HepG2 (cell line): ENCODE data around the gene MRPL30. TPM values are rescaled to one million over a fixed set of nuclear protein-coding genes. Genes with fewer than 3 reads are reported as not detected.

Experiments used
- E2F2 ChIP-seq: sonication (generic); formaldehyde crosslinking; IDR thresholded peaks from 2 replicates; pipeline ENCODE4 v1.4.0; 2020; ENCODE audit warnings: missing genetic modification reagents, borderline replicate concordance
- FOXM1 ChIP-seq: sonication (generic); formaldehyde crosslinking; IDR thresholded peaks from 2 replicates; pipeline ENCODE4 v1.5.0; 2020; ENCODE audit warnings: missing genetic modification reagents
- KMT2B ChIP-seq: IDR thresholded peaks from 2 replicates; pipeline ENCODE4 v1.6.1; 2016; ENCODE audit warnings: missing genetic modification reagents, missing compliant biosample characterization
- MXI1 ChIP-seq: IDR thresholded peaks from 3 replicates; pipeline ENCODE4 v1.6.1; 2012; ENCODE audit warnings: low read depth, low read length, inconsistent platforms, borderline replicate concordance
- SATB2 ChIP-seq: sonication (generic); formaldehyde crosslinking; IDR thresholded peaks from 2 replicates; pipeline ENCODE4 v1.5.0; 2020; ENCODE audit warnings: missing genetic modification reagents
- ZBTB21 ChIP-seq: sonication (generic); formaldehyde crosslinking; IDR thresholded peaks from 2 replicates; pipeline ENCODE4 v1.4.0; 2020; ENCODE audit warnings: missing genetic modification reagents
- ZFP91 ChIP-seq: sonication (generic); formaldehyde crosslinking; IDR thresholded peaks from 2 replicates; pipeline ENCODE4 v1.9.0; 2022; ENCODE audit warnings: missing genetic modification reagents, mild to moderate bottlenecking, borderline replicate concordance
- ZMAT3 ChIP-seq: sonication (generic); formaldehyde crosslinking; conservative IDR thresholded peaks from 2 replicates; pipeline ENCODE4 v1.7.0; 2021; ENCODE audit warnings: missing genetic modification reagents
- ZNF317 ChIP-seq: sonication (generic); formaldehyde crosslinking; IDR thresholded peaks from 2 replicates; pipeline ENCODE4 v1.5.0; 2020; ENCODE audit warnings: mild to moderate bottlenecking, missing genetic modification reagents
- ZNF329 ChIP-seq: sonication (generic); formaldehyde crosslinking; IDR thresholded peaks from 2 replicates; pipeline ENCODE4 v1.9.0; 2021; ENCODE audit warnings: low read depth, mild to moderate bottlenecking, missing genetic modification reagents
- ZNF564 ChIP-seq: sonication (generic); formaldehyde crosslinking; IDR thresholded peaks from 2 replicates; pipeline ENCODE4 v1.8.1; 2023; ENCODE audit warnings: mild to moderate bottlenecking, missing genetic modification reagents
- ZSCAN31 ChIP-seq: sonication (generic); formaldehyde crosslinking; IDR thresholded peaks from 2 replicates; pipeline ENCODE4 v1.5.0; 2020; ENCODE audit warnings: low read depth, mild to moderate bottlenecking, missing genetic modification reagents
- polyA plus RNA-seq, 8 experiments: library from polyadenylated mRNA; depleted of rRNA in 3 of 8; stranded (reverse) in 7 of 8; unstranded in 1 of 8; fragments of >200 nt; fragmentation: Illumina TruSeq in 4 of 8; extraction: Trizol in 4 of 8; gene quantifications; 2 replicates each; pipeline versions ENCODE4 v1.2.1 to v1.2.3, GENCODE V29; 2011 to 2016; ENCODE audit warnings: low read depth in 4 of 8, missing spikeins in 1 of 8, mixed read lengths in 1 of 8; ENCODE audit not compliant: insufficient read depth in 1 of 8
- total RNA-seq, 5 experiments: library from RNA; depleted of rRNA; stranded (reverse); fragments of >200 nt; fragmentation: Illumina TruSeq; extraction: Trizol; gene quantifications; 2 replicates each; pipeline ENCODE4 v1.2.3, GENCODE V29; 2016; ENCODE audit warnings: low read depth in 1 of 5
- TF ChIP-seq, protein P1 (sequence below): sonication (generic); formaldehyde crosslinking; IDR thresholded peaks from 2 replicates; pipeline ENCODE4 v1.8.0; 2022; ENCODE audit warnings: mild to moderate bottlenecking, missing genetic modification reagents, moderate library complexity
- TF ChIP-seq, protein P2 (sequence below): sonication (generic); formaldehyde crosslinking; IDR thresholded peaks from 2 replicates; pipeline ENCODE4 v1.4.0; 2020; ENCODE audit warnings: mild to moderate bottlenecking, missing genetic modification reagents

MRPL30 gene
- total and polyA plus RNA-seq, 2 of the 13 experiments (the other 11 are each of a cell fraction or from before 2014, with no cell fraction given): 30.2 to 75.3 TPM

DNA sequence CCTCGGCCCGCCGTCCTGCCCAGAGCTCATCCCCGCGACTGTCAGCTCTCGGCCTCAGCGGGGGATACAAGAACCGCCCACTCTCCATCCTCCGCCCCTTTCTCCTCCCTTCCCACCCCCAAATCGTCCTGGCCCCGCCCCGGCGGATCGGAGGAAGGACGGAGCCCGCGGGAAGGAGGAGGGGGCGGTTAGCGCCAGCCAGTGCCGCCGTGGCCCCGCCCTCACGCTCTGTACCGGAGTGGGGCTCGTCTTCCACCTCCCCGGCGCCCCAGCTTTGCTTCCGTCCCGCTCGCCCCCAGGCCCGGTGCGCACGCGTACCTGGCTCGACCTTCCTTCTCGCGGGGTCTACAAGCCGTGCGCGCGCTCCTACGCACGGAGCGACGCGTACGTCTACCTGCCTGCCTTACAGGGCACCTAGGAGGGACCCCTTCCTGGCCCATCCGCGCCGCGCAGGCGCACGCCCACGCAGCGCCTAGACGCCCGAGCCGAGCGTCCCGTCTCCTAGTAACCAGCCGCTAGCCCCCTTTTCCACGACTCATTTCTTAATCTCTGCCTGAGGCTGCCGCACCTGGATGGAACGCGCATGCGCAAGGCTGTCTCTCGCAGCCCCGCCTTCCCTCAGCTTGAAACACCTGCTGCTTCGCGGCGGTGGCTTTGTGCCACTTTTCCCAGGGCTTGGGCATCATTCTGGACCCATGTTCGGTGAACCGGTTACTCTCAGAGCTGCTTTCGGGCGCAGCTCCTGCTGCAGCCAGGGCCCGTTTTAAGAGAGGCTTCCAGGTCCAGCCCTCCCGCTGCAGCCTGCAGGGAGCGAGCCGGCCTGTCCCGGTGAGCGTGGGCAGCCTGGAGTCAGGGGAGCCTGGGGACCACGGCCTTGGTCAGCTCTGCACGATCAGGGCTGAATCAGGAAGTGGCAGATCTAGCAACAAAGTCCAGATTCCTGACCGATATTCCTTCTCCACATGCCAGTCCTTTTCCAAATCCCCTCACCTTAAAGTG lies 39.6 kb upstream of the MRPL30 start, which contains the start of gene C2orf15 (continued):
- TF ChIP-seq ZFP91 (CRISPR knock-in tag) (peak; percentile 96), ZNF564 (CRISPR knock-in tag) (no peak; the same call in none of the 2 replicates), ZSCAN31 (peak; percentile 35), ZNF329 (CRISPR knock-in tag) (no peak), E2F2 (CRISPR knock-in tag) (peak; percentile 84; the same call in 1 of the 2 replicates), ZBTB21 (CRISPR knock-in tag) (no peak), SATB2 (CRISPR knock-in tag) (no peak; the same call in 1 of the 2 replicates), KMT2B (CRISPR knock-in tag) (peak; percentile 92), MXI1 (peak; percentile 54; the same call in 1 of the 3 replicates), ZMAT3 (peak; percentile 69), ZNF317 (peak; percentile 74; the same call in 1 of the 2 replicates), FOXM1 (CRISPR knock-in tag) (no peak)
- TF ChIP-seq, protein P1, sequence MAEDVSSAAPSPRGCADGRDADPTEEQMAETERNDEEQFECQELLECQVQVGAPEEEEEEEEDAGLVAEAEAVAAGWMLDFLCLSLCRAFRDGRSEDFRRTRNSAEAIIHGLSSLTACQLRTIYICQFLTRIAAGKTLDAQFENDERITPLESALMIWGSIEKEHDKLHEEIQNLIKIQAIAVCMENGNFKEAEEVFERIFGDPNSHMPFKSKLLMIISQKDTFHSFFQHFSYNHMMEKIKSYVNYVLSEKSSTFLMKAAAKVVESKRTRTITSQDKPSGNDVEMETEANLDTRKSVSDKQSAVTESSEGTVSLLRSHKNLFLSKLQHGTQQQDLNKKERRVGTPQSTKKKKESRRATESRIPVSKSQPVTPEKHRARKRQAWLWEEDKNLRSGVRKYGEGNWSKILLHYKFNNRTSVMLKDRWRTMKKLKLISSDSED (CRISPR knock-in tag): no peak
- TF ChIP-seq, protein P2, sequence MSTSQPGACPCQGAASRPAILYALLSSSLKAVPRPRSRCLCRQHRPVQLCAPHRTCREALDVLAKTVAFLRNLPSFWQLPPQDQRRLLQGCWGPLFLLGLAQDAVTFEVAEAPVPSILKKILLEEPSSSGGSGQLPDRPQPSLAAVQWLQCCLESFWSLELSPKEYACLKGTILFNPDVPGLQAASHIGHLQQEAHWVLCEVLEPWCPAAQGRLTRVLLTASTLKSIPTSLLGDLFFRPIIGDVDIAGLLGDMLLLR (CRISPR knock-in tag): peak; percentile 64
- TF ChIP-seq, all 625 proteins: peak for 365
